HUES6 (cell line): ENCODE data around the gene DCXR.

ENCODE experiments used
- H3K27ac ChIP-seq: 2 replicates; pipeline ENCODE4 v1.7.0; 2013; ENCODE audit warnings: low read depth, mild to moderate bottlenecking, low read length, inconsistent platforms
- H3K27me3 ChIP-seq: 2 replicates; pipeline ENCODE4 v1.6.1; 2013; ENCODE audit warnings: low read length; ENCODE audit not compliant: control insufficient read depth, insufficient read depth
- H3K36me3 ChIP-seq: 2 replicates; pipeline ENCODE4 v1.6.1; 2013; ENCODE audit warnings: low read length; ENCODE audit not compliant: control insufficient read depth, insufficient read depth
- H3K4me1 ChIP-seq: 2 replicates; pipeline ENCODE4 v1.6.1; 2013; ENCODE audit warnings: low read length; ENCODE audit not compliant: control insufficient read depth, insufficient read depth
- H3K4me3 ChIP-seq: 2 replicates; pipeline ENCODE4 v1.5.1; 2013; ENCODE audit warnings: low read depth, low read length
- H3K9ac ChIP-seq: one replicate; pipeline ENCODE4 v1.6.1; 2013; ENCODE audit warnings: mild to moderate bottlenecking, low read length
- H3K9me3 ChIP-seq: 2 replicates; pipeline ENCODE4 v1.6.1; 2013; ENCODE audit warnings: low read depth, low read length; ENCODE audit not compliant: control insufficient read depth, insufficient read depth

Gene DCXR

DNA sequence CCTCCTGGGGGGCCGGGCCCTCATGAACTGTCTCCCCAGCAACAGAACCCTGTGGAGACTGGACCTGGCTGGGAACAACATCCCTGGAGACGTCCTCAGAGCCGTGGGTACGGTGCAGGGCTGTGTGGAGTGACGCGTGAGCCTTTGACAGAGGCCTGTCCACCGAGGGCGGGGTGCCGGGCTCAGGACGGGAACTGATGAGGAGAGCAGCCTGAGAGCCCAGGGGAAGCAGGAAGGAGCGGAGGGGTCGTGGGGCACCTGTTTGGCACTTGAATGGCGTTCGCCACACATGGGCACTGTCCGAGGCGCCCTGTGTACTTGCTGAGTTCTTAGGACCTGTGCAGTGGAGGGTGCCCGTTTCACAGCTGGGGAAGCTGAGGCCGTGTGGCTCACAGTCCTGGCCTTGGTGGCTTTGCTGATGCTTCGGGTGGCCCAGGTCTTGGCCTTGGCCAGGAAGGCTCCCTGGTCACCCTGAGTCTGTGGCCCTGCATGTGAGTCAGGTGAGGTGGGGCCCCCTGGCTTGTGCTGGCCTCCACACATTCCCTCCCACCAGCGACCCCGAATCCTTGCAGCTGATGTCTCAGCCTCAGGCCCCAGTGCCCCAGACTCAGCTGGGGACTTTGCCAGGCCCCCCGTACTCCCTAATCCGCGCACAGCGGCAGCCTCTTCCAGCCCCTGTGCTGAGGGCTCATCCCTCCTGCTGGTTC, 11.9 kb downstream of the DCXR start:
- no peaks in the 10 kb centered on the region for H3K9me3 ChIP-seq
- H3K4me3 ChIP-seq: no peak overlapping the region
- H3K27me3 ChIP-seq: no peaks in the 10 kb centered on the region
- peaks cover 16% of the 10 kb centered on the region for H3K4me1 ChIP-seq
- peaks cover 28% of the 10 kb centered on the region for H3K36me3 ChIP-seq
- H3K9ac ChIP-seq: no peak overlapping the region
- H3K27ac ChIP-seq: no peak overlapping the region

DNA sequence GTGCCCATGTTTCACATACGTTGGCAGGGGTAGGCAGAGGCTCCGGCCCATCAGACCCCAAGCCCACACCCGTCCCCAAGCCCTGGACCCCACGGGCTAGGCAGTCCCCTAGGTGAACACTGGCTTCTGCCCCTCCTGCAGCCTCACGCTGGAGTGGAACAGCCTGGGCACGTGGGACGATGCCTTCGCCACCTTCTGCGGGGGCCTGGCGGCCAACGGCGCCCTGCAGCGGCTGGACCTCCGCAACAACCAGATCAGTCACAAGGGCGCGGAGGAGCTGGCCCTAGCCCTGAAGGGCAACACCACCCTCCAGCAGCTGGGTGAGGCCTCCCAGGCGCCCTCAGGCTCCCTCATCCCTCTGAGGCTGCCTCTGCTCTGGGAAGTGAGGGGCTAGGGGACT, 12.6 kb downstream of the DCXR start:
- Histone ChIP-seq H3K27ac (no peak overlapping the region), H3K36me3 (peaks cover 28% of the 10 kb centered on the region), H3K4me1 (peaks cover 19% of the 10 kb centered on the region), H3K27me3 (no peaks in the 10 kb centered on the region), H3K9ac (no peak overlapping the region), H3K9me3 (no peaks in the 10 kb centered on the region), H3K4me3 (no peak overlapping the region)

DNA sequence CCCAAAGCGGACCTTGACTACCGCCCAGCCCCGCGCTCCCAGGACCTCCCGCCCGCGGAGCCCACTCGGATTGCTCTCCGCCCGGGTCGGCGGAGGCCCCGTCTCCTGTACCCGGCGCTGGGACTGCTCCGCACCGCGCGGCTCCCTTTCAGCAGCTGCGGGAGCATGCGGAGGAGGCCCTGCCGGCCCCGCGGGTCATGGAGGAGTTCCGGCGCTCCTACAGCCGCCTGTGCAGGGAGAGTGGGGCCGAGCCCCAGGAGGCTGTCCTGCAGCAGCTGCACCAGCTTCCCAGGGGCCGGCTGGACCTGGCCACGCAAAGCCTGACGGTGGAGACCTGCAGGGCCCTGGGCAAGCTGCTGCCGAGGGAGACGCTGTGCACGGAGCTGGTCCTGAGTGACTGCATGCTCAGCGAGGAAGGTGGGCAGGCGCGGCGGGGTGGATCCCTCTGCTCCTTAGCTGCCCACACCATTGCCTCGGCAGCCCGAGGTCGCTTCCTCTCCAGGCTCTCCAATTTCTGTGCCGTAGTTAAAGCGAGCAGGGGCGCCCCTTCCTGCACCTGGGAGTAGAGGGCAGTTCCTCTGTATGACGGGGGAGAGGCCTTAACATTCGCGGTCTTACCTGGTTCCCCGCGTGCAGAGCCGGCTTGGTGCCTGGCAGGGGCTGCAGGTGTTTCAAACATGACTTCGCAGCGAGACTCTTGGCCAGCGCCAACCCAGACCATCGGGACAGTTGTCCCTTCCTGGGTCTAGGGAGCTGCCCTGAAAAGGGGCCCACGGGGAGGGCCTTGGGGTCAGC, 13.9 kb downstream of the DCXR start:
- peaks cover 24% of the 10 kb centered on the region for H3K36me3 ChIP-seq
- peaks cover 19% of the 10 kb centered on the region for H3K4me1 ChIP-seq
- no peaks in the 10 kb centered on the region for H3K9me3 ChIP-seq
- H3K9ac ChIP-seq: peak overlapping the region; percentile 72
- H3K27ac ChIP-seq: no peak overlapping the region
- no peaks in the 10 kb centered on the region for H3K27me3 ChIP-seq
- peak overlapping the region; percentile 94 for H3K4me3 ChIP-seq

DNA sequence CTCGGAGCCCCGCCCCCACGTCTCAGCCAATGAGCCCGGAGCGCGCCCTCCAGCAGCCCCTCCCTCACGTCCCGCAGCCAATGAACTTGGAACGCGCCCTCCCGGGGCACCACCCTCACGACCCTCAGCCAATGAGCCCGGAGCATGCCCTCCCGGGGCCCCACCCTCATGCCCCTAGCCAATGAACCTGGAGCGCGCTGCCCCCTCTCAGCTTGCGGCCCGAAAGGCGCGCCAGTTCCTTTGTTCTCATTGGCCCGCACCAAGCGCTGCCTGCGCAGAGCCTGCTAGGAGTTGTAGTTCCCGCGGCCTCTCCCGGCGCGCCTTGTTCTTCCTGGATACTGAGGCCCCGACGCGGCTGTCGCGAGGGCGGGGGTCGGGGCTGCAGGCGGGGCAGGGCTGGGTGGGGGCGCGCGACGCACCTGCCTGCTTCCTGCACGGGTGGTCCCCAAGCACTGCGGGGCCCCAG, 14.5 kb downstream of the DCXR start, which contains the start of gene LRRC45:
Gene LRRC45 (plus strand): TSS at position 325 of the 466 bp plus-strand sequence. CDS start 339 bp downstream, outside the sequence.
- Histone ChIP-seq H3K9me3 (no peaks in the 10 kb centered on the region), H3K4me1 (peaks cover 19% of the 10 kb centered on the region), H3K4me3 (peak within 1 kb of the TSS; percentile 98), H3K27me3 (no peaks in the 10 kb centered on the region), H3K9ac (peak within 1 kb of the TSS; percentile 89), H3K36me3 (peaks cover 24% of the 10 kb centered on the region), H3K27ac (peak within 1 kb of the TSS; percentile 78; the same call in 1 of the 2 replicates)

- Histone ChIP-seq H3K27me3 (no peaks in the 10 kb centered on the region), H3K27ac (peak within 1 kb of the TSS; percentile 78; the same call in 1 of the 2 replicates), H3K36me3 (peaks cover 22% of the 10 kb centered on the region), H3K4me1 (peaks cover 19% of the 10 kb centered on the region), H3K9ac (peak within 1 kb of the TSS; percentile 89), H3K4me3 (peak within 1 kb of the TSS; percentile 98), H3K9me3 (no peaks in the 10 kb centered on the region)
Observed at GRCh38 chr17:82022310-82022980, 15.1 kb downstream of the DCXR start, which contains the start of gene CENPX. TSS of gene CENPX (minus strand) at chr17:82022878. CDS start at chr17:82022861, 17 bp downstream.

DNA sequence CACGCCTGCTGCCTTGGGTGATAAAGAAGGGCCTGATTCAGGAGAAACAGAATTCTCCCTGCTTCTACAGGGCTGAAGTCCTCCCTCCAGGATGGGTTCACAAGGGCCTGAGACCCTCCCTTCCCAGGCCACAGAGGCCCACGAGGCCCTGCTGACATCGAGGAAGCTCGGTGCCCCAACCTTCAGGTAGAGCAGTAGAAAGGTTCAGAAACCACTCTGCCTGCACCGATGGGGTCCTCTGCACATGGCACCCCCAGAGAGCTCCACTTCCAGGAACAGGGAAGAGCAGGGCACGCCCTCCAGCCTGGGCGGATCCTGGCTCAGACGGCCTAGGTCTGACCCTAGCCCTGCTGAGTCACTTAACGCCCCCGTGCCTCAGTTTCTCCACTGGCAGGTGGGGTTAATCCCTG, 15.6 kb downstream of the DCXR start:
- peak overlapping the region; percentile 98 for H3K4me3 ChIP-seq
- H3K4me1 ChIP-seq: peaks cover 19% of the 10 kb centered on the region
- peak overlapping the region; percentile 78; the same call in 1 of the 2 replicates for H3K27ac ChIP-seq
- H3K27me3 ChIP-seq: no peaks in the 10 kb centered on the region
- H3K9ac ChIP-seq: peak overlapping the region; percentile 89
- no peaks in the 10 kb centered on the region for H3K9me3 ChIP-seq
- H3K36me3 ChIP-seq: peaks cover 20% of the 10 kb centered on the region

- peak overlapping the region; percentile 89 for H3K9ac ChIP-seq
- peaks cover 19% of the 10 kb centered on the region for H3K4me1 ChIP-seq
- H3K27ac ChIP-seq: no peak overlapping the region
- no peaks in the 10 kb centered on the region for H3K27me3 ChIP-seq
- peak overlapping the region; percentile 98 for H3K4me3 ChIP-seq
- H3K36me3 ChIP-seq: peaks cover 18% of the 10 kb centered on the region; the same call in 1 of the 2 replicates
- no peaks in the 10 kb centered on the region for H3K9me3 ChIP-seq
Observed at GRCh38 chr17:82021107-82021899, 16.2 kb downstream of the DCXR start.

- peaks cover 19% of the 10 kb centered on the region for H3K4me1 ChIP-seq
- no peak overlapping the region for H3K4me3 ChIP-seq
- H3K9ac ChIP-seq: no peak overlapping the region
- peaks cover 18% of the 10 kb centered on the region; the same call in 1 of the 2 replicates for H3K36me3 ChIP-seq
- H3K27ac ChIP-seq: no peak overlapping the region
- H3K9me3 ChIP-seq: no peaks in the 10 kb centered on the region
- no peaks in the 10 kb centered on the region for H3K27me3 ChIP-seq
Observed at GRCh38 chr17:82020572-82021106, 16.9 kb downstream of the DCXR start.

DNA sequence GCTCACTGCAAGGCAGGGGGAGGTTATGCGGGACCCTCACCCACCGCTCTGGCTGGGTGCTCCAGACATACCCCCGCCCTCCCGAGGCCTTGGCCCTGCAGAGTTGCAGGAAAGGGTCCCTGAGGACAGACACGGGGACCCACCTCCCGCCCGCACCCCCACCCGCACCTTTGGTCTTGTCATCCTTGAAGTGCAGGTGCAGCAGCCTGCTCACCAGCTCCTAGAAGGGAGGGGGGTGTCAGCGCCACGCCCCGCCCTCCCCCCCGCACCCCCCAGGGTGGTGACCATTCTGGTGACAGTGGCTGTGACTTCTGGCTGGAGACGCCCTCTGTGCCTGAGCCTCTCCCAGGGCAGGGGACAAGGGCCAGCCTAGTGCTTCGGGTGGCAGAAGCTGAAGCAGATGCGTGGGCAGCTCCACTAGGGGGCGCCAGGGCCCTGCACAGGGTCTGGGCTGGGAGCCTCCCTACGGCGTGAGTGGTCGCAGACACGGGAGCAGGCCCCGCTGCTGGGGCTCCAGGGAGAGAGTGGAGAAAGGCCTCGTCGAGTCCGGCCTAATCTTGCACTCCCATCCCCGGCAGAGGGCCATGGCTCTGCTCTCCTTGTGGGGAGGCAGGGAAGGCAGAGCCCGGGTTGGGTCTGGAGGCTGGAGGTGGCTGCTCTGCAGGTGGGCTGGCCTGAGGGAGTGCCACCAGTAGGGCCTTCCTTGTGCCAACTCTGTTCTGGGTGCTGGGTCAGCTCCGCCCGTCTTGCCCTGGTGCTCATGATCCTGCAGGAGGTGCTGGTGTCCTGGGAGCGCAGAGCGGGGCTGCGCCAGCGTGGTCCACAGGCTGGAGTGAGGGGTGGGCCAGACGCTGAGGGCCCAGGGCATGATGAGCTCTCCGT, 17.6 kb downstream of the DCXR start:
- H3K4me1 ChIP-seq: peaks cover 19% of the 10 kb centered on the region
- H3K27ac ChIP-seq: no peak overlapping the region
- H3K9me3 ChIP-seq: no peaks in the 10 kb centered on the region
- H3K27me3 ChIP-seq: no peaks in the 10 kb centered on the region
- H3K4me3 ChIP-seq: no peak overlapping the region
- H3K9ac ChIP-seq: no peak overlapping the region
- H3K36me3 ChIP-seq: peaks cover 18% of the 10 kb centered on the region; the same call in 1 of the 2 replicates
